Suppressor macrophage treated with lipopolysaccharide for 4 hours (primary cell): Measurements from ENCODE around the gene TRPM3.
A peak's percentile ranks its signal among the peaks of the same experiment; 100 is the strongest.

Source experiments
- DNase-seq: peaks from one replicate; pipeline ENCODE4 v3.0.0-alpha.2; 2020

TRPM3 gene

GRCh38 chr9:71096421-71097108 is 24.9 kb downstream of the TRPM3 start:
- DNase-seq: no peak

DNA sequence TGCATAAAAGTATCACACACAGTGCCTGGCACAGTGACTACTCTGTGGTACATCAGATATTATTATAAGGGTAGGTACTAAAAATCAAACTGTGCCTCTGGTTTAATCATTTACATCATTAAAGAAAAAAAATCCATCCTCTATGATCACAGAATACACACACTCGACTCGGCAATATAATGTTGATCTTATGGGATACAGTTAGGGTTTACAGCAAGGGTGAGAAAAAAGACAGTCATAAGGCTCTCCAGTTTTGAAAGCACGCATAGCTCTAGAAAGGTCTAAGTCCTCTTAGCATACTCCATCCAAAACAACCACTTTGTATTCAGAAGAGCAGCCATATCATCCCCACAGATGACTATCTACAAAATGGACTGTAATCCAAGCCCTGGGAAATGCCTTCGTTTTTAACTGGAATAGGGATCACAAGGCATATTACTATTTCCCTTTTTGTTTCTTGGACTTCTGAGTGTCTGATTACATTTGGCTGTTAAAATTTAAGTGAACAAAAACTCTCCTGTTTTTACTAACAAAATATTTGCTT is 26.6 kb downstream of the TRPM3 start:
- DNase-seq: no peak

- no peak for DNase-seq
These were observed 30.5 kb downstream of the TRPM3 start for GRCh38 chr9:71090896-71091295.

DNA sequence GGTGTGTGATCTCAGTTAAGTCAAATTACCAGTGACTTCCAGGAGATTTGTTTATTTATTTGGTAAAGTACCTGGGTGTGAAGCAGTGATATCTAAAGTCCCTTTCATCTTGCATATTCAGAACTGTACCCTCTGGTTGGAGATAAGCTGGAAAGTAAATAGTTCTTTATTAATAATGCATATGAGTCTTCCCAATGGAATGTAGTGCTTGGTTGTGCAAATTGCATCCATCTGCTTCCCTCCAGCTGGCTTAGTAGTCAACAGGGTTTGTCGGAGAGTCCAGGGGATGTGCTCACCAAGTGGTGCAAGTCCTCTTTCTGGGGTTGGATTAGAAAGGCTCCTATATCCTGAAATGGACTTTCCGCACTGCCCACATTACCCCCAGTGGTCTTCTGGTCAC is 42.0 kb downstream of the TRPM3 start:
- DNase-seq: no peak

DNA sequence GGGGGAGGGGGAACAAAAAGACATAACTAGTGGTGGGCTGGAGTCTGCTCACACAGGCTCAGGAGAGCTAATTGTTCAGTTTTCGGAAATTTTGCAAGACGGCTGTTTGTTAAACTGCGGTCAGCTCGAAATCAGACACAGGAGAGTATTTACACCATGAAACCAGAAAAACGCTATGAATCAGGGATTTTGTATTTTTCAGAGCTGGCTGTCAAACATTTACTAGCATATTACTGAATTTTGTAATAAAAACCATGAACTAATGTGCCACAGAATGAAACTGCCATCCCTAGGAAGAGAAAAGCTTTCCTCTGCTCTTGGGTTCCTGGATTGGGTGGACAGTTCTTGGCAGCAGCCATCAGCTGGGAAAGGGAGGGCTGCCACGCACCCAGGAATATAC is 45.3 kb downstream of the TRPM3 start:
- no peak for DNase-seq

- no peak for DNase-seq
These were observed 47.9 kb downstream of the TRPM3 start for GRCh38 chr9:71073494-71073893.

- no peak for DNase-seq
These were observed 48.8 kb downstream of the TRPM3 start for GRCh38 chr9:71072587-71072986.

DNA sequence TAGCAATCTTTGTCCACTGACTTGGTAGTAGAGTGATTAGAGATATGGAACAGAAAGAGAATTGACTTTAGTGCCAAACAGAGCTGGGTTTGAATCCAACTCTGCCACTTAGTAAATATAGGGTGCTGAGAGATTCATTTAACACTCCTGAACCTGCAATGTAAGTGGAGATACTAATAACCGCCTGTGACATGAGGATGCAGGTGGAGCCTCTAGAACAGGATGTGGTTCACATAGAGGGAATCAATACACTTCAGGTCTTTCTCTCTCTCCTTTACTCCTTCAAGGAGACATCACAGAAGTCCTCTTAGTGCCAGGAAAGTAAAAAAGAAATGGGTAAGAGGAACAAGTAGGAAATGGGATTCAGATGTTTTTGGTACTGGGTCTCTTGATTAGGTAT is 49.8 kb downstream of the TRPM3 start:
- DNase-seq: no peak

GRCh38 chr9:71058660-71059059 is 62.8 kb downstream of the TRPM3 start:
- no peak for DNase-seq

DNA sequence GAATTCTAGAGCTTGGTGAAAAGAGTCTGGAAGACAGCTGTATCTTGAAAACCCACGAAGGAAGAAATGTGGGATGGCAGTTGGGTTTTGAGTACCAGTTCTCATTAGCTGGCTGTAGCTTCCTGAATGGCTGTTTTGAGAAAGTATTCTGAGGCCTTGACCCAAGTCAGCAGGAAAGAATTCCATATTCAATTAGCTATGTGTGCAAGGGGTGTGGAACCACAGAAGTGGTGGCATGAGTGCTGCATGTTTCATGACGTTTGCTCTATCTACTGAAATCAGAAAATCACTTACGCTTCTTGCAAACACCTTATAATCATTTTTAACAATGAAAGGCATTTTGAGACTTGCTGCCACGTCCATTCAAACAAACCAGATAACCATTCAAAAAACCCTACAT is 69.1 kb downstream of the TRPM3 start:
- DNase-seq: no peak

DNA sequence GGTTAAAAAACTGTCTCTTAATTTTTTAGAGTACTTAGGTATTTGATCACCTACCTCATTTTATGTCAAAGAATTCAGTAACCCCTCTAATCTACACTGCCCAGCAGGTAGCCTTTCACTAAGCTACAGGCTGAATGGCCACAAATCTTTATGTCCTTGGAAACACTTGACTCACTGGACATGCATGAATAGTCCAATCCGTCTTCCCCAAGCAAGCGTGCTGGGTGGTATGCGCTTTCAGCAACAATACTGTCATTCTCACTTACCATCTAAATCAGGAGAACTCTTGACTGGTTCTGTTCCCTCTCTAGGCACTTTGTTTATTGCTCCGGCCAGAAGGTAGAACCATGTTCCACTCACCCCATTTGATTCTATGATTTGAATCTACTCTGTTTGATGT is 73.1 kb downstream of the TRPM3 start:
- no peak for DNase-seq

DNA sequence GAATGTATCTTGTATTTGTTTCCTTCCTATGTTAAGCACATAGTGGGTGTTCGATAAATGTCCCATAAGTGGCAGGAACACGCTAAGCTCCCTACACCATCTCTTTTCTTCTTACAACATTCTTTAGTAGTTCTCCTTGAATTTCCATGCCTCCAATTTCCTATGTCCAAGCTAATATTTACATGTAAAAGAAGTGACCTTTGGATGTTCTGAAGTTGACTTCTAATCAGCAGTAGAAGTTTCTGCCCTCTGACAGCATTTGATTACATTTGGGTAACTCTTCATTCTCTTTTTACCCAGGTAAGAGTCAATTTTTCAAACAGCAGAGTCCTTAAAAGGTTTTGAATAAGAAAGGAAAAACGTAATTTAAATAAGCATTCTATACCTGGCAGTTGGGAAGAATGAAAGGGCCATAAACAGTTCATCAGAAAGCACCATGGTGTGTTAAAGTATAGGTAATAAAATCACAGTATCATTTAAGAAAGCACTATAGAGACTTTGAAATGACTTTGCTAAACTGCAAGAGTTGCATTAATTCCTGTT is 78.9 kb downstream of the TRPM3 start:
- DNase-seq: no peak

DNA sequence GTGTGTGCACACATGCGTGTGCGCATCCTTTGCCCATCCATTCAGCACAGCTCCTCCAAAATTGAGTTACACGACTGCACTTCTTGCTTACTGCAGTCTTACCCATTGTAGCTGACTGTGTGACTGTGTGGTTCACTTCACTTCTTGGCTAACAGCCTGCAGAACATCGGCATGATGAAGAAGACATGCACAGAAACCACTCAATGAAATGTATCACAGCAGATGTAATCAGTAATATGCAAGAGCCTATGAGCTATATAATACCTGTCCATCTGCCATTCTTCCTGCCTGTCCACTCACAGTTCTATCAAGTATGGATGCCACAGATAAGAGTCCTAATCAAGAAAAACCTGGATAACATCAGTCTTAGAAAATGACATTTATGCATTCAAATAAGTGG is 83.9 kb downstream of the TRPM3 start:
- DNase-seq: no peak

GRCh38 chr9:71036501-71036900 is 84.9 kb downstream of the TRPM3 start:
- no peak for DNase-seq

GRCh38 chr9:71032779-71033178 is 88.6 kb downstream of the TRPM3 start:
- no peak for DNase-seq

- DNase-seq: no peak
These were observed 95.7 kb downstream of the TRPM3 start for GRCh38 chr9:71025728-71026127.

- DNase-seq: no peak
These were observed 96.2 kb downstream of the TRPM3 start for GRCh38 chr9:71025201-71025600.

GRCh38 chr9:71010258-71010657 is 111.2 kb downstream of the TRPM3 start:
- no peak for DNase-seq

- no peak for DNase-seq
These were observed 116.0 kb downstream of the TRPM3 start for GRCh38 chr9:71005456-71005855.

GRCh38 chr9:71004196-71004595 is 117.2 kb downstream of the TRPM3 start:
- DNase-seq: no peak

DNA sequence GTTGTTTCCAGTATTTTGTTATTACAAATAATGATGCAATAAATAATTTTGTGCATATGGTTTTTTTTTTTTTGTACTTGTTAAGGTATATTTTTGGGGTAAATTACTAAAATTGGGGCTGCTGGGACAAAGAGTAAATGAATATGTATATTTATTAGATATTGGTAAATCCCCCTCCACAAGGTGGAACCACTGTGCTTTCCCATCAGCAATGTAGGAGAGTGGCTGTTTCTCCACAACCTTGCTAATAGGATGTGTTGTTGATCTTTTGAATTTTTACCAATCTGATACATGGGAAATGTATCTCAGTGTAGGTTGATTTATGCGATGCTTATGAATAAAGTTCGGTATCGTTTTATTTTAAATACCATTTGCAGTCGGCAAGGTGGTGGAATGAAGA is 118.1 kb downstream of the TRPM3 start:
- DNase-seq: no peak

- DNase-seq: peak; percentile 2
These were observed 119.5 kb downstream of the TRPM3 start for GRCh38 chr9:71001780-71002386.

GRCh38 chr9:70998962-70999361 is 122.5 kb downstream of the TRPM3 start:
- no peak for DNase-seq

GRCh38 chr9:70995511-70995910 is 125.9 kb downstream of the TRPM3 start:
- no peak for DNase-seq

DNA sequence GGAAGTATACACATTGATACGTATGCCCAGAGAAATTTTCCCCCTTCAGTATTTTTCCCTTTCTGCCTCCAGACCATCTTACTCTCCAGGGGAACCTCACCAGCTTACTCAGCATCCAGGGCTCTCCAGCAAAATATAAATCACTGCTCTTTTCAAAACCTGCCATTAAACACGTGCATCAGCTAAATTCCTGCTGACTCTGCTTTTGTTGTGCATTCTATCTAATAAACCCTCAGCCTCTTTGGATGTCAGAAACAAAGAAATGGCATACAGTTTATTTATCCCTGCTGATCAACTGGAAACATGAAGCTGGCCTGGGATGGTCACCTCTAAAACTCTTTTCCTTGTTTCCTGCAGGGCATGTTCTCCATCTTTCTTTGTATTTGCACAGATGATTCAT is 126.8 kb downstream of the TRPM3 start:
- DNase-seq: no peak
